CMK (cell line): ENCODE data around the gene SPEF1.

Source experiments
- DNase-seq: peaks from one replicate; pipeline ENCODE4 v3.0.0-alpha.2; 2010; ENCODE audit warnings: low read depth

Gene SPEF1

GRCh38 chr20:3765171-3765882 lies 15.9 kb downstream of the SPEF1 start:
- DNase-seq, result no peak

DNA sequence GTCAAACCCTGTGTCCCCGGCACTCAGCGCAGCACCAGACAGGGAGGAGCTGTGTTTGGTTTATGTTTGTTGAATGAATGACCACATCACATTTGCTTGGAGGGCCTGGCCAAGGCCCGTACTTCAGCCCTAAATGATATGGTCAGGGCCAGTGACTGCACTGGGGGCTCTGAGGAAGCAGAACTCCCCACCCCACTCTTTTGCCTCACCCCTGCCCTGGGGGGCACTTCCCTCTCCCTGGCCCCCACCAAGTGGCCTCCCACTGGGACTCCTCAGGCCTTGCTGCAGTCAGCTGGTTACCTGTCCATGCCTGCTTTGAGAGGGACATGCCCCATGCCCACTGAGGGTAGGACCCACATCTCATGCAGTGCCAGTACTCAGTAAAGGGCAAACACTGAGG lies 16.6 kb downstream of the SPEF1 start:
- no peak for DNase-seq

GRCh38 chr20:3763671-3764601 lies 17.3 kb downstream of the SPEF1 start:
- DNase-seq, result no peak

DNA sequence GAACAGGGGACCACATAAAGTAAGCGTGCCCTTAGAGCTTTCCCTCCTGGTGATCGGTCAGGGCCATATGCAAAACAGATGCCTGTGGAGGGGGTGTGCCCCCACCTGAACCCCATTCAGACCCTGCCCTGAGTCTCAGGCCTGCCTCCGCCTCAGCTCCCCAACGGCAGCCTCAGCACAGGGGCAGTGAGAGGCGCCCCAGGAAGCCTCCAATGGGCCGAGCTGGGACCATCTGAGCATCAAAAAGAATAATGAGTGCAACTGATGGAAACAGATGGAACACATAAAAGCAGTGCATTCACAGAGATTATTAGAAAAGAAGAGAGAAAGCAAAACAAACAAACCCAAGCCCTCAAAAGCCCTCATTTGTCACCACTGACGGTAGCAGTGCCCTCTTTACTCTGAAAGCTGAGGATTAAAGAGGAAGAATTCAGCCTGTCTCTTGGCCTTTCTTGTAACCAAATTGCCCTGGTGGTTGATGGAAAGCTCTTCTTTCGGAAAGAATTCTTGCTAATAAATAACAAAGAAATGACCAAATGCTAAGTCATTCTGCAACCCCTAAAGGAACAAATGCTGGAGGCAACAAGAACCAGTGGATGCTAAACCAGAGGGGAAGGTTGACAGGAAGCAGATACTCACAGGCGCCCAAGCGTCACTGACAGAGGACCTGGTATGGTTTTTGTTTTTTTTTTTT lies 20.4 kb downstream of the SPEF1 start:
- no peak for DNase-seq

DNA sequence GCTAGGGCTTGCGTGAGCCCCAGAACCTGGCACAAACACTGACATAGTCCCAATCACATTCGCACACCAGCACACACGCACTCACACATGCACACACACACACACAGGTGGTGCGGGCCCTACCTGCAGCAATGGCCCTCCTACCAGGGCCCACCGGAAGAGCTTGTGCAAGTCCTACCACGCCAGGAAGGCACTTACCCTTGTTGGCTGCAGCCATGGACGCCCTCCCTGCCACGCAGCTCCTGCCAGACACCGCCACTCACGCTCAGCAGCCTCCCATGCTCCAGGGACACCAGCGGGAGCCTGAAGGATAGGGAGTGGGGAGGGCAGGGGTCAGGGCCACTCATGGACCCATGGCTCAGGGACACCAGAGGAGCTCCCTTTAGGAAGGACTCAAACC lies 21.4 kb downstream of the SPEF1 start:
- DNase-seq, result no peak

GRCh38 chr20:3759316-3759823 lies 21.9 kb downstream of the SPEF1 start:
- DNase-seq, result no peak

DNA sequence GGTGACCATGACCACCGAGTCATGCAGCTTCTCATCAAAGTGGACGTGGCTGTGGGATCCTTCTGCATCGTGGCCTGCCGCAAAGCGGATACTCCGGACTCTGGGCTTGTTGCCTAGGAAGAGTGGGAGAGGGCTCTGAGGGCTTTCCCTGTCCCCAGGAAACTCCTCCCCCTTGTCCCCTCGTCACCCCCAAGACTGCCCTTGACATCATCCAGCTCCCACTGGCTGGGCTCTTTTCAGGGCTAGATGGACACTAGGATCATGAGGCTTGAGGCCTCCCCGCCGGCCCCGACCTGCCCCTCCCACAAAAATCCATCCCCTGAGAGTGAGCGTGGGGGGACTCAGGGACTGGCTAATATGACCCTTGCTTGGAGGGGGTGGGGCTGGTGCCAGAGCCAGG lies 22.7 kb downstream of the SPEF1 start:
- DNase-seq, result no peak

- no peak for DNase-seq
Measured at GRCh38 chr20:3757268-3757667, 24.0 kb downstream of the SPEF1 start.

- DNase-seq, result no peak
Measured at GRCh38 chr20:3755814-3756480, 25.3 kb downstream of the SPEF1 start.

DNA sequence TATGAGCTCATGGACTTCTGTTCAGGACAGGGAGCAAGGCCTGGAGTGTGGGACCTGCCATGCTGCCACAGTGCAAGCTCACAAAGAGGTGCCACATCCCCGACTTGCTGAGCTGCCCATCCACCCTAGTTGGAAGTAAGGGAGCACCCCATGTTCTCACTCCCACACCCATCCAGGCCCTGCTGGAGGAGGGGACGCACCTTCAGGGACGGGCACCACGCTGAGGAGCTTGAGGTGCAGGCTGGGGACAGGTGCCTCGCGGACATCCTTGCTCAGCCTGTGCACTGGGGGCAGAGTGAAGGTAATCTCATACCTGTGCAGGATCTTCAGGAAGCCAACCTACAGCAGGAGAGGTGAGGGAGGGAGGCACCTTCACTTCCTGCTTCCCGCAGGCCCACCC lies 26.0 kb downstream of the SPEF1 start:
- no peak for DNase-seq

DNA sequence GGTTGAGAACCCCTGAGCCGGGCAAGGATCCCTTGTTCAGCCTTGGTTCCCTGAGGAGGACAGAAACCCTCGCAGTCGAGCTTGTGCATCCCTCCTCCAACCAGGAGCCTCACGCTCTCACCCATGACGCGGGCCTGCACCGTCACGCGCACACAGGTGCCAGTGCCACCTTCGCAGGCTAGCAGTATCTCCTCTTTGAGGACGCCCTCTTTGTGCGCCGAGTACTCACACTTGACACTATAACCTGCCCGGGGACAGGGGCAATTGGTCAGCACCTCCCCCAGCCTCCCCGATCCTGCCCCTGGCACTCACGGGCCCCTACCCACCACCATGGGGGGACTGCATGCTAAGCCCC lies 27.0 kb downstream of the SPEF1 start:
- no peak for DNase-seq

DNA sequence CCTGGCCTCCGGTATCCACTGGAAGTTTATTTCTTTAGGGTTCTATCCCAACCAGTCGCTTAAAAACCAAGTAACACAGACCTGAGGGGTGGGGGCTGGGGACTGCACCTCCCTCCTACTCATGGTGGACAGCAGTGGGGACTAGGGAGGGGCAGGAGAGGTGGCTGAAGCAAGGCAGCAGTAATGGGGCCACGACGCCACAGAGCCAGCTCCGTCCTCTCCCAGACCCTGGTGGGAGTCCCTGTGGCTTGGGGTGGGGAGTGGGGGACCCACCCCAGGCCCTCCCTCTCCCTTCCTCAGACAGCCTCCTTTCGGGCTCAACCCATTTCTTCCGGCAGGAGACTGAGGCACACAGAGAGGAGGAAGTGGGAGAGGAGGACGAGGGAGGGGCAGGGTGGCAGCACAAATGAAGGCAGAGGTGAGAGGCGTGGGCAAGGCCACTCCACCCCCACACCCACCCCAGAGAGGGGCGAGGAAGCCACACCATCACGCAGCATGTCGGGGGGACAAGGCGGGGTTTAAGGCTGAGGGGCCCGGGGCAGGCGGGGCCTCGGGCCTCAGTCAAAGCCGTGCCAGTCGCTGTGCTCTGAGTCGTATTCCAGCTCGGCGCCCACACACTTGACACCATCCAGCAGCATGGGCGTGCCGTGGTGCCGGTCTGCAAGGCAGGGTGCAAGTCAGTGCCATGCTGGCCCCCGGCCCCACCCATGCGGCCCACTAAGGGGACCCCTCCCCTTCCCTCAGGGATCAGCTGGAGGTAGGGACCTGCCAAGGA lies 27.6 kb downstream of the SPEF1 start:
- no peak for DNase-seq

- DNase-seq, result peak; percentile 74
Measured at GRCh38 chr20:3753098-3753497, 28.1 kb downstream of the SPEF1 start.

GRCh38 chr20:3752386-3752759 lies 28.9 kb downstream of the SPEF1 start:
- DNase-seq, result no peak

DNA sequence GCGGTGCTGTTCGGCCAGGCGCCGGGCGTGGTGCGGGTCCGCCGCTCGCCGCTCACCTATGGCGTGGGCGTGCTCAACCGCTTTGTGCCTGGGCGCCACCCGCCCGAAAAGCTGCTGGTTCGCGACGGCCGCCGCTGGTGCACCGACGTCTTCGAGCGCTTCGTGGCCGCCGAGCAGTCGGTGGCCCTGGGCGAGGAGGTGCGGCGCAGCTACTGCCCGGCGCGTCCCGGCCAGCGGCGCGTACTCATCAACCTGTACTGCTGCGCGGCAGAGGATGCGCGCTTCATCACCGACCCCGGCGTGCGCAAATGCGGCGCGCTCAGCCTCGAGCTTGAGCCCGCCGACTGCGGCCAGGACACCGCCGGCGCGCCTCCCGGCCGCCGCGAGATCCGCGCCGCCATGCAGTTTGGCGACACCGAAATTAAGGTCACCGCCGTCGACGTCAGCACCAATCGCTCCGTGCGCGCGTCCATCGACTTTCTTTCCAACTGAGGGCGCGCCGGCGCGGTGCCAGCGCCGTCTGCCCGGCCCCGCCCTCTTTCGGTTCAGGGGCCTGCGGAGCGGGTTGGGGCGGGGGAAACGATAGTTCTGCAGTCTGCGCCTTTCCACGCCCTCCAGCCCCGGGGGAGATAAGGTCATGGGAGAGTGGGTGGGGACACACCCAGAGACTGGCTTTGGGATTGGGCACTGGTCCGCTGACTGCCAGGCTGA lies 29.4 kb downstream of the SPEF1 start:
- no peak for DNase-seq

GRCh38 chr20:3751305-3751674 lies 30.0 kb downstream of the SPEF1 start:
- DNase-seq, result no peak

GRCh38 chr20:3749689-3750531 lies 31.3 kb downstream of the SPEF1 start:
- no peak for DNase-seq

DNA sequence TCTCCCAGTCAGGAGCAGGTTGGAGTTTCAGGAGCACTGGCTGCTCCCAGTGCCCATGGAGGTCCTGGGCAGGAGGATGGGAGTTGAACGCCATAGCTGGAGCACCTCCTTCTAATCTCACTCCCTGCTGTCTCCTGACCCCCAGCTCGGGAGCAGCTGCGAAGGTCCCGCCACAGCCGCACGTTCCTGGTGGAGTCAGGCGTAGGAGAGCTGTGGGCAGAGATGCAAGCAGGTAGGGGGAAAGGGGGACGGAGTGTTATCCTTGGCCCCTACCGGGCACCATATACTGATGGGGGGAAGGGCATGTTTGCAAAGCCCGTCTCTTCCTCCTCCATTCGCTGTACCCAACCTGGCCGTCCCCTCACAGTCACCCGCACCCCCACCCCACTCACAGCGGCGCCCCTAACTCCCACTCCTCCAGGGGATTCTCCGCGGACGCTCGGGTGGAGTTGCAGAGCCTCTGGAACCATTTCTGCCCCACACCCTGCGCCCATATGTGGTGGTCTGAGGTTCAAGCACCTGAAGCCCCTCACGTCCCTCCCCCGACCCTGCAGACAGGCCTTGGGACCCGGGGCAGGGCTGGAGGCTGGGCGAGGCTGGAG lies 32.1 kb downstream of the SPEF1 start:
- DNase-seq, result no peak

DNA sequence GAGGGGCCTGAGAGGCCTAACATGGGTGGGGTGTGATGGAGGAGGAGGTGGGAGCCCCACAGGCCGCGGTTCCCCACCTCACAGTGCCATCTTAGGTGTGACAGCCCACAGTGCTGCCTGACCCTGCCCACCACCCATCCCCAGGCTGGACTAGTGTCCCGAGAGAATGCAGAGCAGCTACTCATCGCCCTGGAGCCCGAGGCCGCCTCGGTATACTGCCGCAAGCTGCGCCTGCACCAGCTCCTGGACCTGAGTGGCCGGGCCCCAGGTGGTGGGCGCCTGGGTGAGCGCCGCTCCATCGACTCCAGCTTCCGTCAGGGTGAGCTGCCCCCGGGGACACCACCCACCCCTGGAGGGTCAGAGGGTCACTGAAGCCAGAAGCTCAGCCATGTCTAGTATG lies 33.2 kb downstream of the SPEF1 start:
- DNase-seq, result no peak
